GM12875 (cell line): ENCODE measurements around the gene TRMT44.

ENCODE experiments used
- H3K4me3 ChIP-seq: one replicate; pipeline ENCODE4 v1.5.1; 2011; ENCODE audit warnings: low read depth, low read length, control low read depth
- CTCF ChIP-seq: IDR thresholded peaks from 2 replicates; pipeline ENCODE4 v1.5.1; 2011; ENCODE audit warnings: low read depth, mild to moderate bottlenecking, control low read depth, inconsistent platforms, low read length, moderate library complexity, borderline replicate concordance; ENCODE audit not compliant: insufficient read depth

TRMT44 gene

GRCh38 chr4:8507196-8507570 lies 66.6 kb downstream of the TRMT44 start:
- TF ChIP-seq CTCF: no peak
- H3K4me3 ChIP-seq: no peak overlapping the region

DNA sequence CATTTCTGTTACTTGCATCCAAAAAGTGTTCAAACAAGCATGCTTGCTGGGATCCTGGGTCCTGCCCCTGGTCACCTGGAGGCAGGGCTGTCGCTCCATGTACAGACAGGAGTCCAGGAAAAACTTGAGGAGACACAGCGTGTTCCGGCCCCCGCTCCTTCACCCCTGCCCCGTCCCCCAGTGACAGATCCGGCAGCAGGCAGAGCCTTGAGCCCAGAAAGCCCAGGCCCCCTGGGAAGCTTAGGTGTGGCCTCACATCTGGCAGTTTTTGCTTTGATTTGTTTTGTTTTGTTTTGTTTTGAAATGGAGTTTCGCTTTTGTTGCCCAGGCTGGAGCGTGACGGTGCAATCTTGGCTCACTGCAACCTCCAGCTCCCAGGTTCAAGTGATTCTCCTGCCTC lies 67.0 kb downstream of the TRMT44 start:
- H3K4me3 ChIP-seq: no peak overlapping the region
- TF ChIP-seq CTCF: no peak

- no peak for TF ChIP-seq CTCF
Observed at GRCh38 chr4:8508266-8508665, 67.7 kb downstream of the TRMT44 start.

DNA sequence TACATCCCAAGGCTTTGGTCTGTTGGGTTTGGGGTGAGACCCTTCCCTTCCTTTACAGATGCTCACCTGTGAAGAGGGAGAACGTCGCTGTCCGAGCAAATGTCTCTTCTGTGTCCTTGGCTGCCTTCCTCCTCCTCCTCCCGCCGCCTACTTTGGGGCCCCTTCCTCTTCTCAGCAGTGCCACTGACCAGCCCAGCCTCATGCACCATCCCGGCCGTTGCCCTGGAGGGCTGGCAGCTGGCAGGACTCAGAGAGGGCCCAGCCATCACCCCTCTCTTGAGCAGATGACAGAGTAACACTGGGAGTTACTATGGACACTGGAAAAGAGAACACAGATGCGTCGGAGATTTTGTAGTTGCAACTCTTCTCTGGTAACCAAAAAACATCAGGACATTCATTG lies 68.2 kb downstream of the TRMT44 start:
- no peak overlapping the region for H3K4me3 ChIP-seq
- no peak for TF ChIP-seq CTCF

More at GRCh38 chr4:8508266-8508665, 67.7 kb downstream of the TRMT44 start:
- no peak overlapping the region for H3K4me3 ChIP-seq

GRCh38 chr4:8509311-8509950 lies 68.9 kb downstream of the TRMT44 start:
- no peak overlapping the region for H3K4me3 ChIP-seq
- TF ChIP-seq CTCF: no peak

DNA sequence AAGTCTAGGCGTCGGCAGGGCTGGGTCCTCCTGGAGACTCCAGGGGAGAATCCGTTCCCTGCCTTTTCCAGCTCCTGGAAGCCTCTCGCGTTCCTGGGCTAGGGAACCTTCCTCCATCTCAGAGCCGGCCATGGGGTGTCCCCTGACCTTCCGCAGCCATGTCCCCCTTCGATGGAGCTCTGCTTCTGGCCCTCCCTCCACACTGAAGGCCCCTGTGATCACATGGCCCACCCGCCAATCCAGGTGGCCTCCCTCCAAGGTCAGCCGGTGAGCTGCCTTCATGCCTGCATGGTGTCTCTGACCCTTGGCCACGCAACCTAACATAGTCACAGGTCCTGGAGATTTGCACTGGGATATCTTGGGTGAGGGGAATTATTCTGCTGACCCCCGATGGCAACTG lies 69.6 kb downstream of the TRMT44 start:
- no peak for TF ChIP-seq CTCF
- H3K4me3 ChIP-seq: no peak overlapping the region

GRCh38 chr4:8510611-8511285 lies 70.2 kb downstream of the TRMT44 start:
- no peak overlapping the region for H3K4me3 ChIP-seq
- no peak for TF ChIP-seq CTCF
